IMR-90 (cell line): Measurements from ENCODE around the gene AMPD1. TPM values are rescaled to one million over a fixed set of nuclear protein-coding genes. Genes with fewer than 3 reads are reported as not detected.

Source experiments
- ATAC-seq: fragments of 200-7000 bp; cut with Tn5 transposase; 2 replicates; pipeline ENCODE4 v1.9.1; 2020; ENCODE audit warnings: low read depth, mild to moderate bottlenecking, moderate library complexity
- BruUV-seq: library from RNA; stranded (reverse); fragments of 400-500 nt; replicated peaks from 2 replicates; lab custom pipeline; 2021; lab: Mats Ljungman, UMichigan
- CTCF ChIA-PET: fragments of 300-600 bp; formaldehyde crosslinking; extraction: SDS; loops from one replicate; lab custom pipeline; 2021; ENCODE audit warnings: antibody characterized with exemption; lab: Yijun Ruan, JAX
- POLR2A ChIA-PET: fragments of 300-600 bp; sonication (Branson Sonifier 250); formaldehyde crosslinking; loops from one replicate; lab custom pipeline; 2022; ENCODE audit warnings: antibody characterized with exemption; ENCODE audit not compliant: unreplicated experiment; lab: Charles Lee
- DNase-seq: peaks from one replicate; pipeline ENCODE4 v3.0.0; 2013
- H2AFZ ChIP-seq: replicated peaks from 2 replicates; pipeline ENCODE3; 2013; ENCODE audit warnings: low read length, mild to moderate bottlenecking; ENCODE audit not compliant: poor library complexity
- H2AK5ac ChIP-seq: 2 replicates; pipeline ENCODE4 v1.6.1; 2013; ENCODE audit warnings: low read depth, low read length, inconsistent platforms
- H2AK9ac ChIP-seq: replicated peaks from 2 replicates; pipeline ENCODE3; 2013; ENCODE audit warnings: mild to moderate bottlenecking, low read depth, low read length, moderate library complexity; ENCODE audit not compliant: poor library complexity
- H2BK120ac ChIP-seq: 2 replicates; pipeline ENCODE4 v1.6.1; 2013; ENCODE audit warnings: low read depth, low read length, inconsistent platforms
- H2BK15ac ChIP-seq: 3 replicates; pipeline ENCODE4 v1.6.1; 2013; ENCODE audit warnings: low read depth, low read length, inconsistent platforms
- H2BK20ac ChIP-seq: 2 replicates; pipeline ENCODE4 v1.6.1; 2013; ENCODE audit warnings: low read depth, mild to moderate bottlenecking, inconsistent platforms, low read length, moderate library complexity
- H2BK5ac ChIP-seq: 2 replicates; pipeline ENCODE4 v1.6.1; 2013; ENCODE audit warnings: mild to moderate bottlenecking, low read depth, low read length, inconsistent platforms; ENCODE audit not compliant: poor library complexity, severe bottlenecking
- H3K14ac ChIP-seq: replicated peaks from 2 replicates; pipeline ENCODE4 v1.6.1; 2013; ENCODE audit warnings: low read depth, low read length, inconsistent platforms
- H3K18ac ChIP-seq: 2 replicates; pipeline ENCODE4 v1.6.1; 2013; ENCODE audit warnings: low read depth, low read length, control low read depth
- H3K23ac ChIP-seq: 2 replicates; pipeline ENCODE4 v1.6.1; 2013; ENCODE audit warnings: low read depth, low read length, inconsistent platforms
- H3K27ac ChIP-seq: 2 replicates; pipeline ENCODE4 v1.5.1; 2013; ENCODE audit warnings: mild to moderate bottlenecking, control low read depth, low read length; ENCODE audit not compliant: insufficient read depth
- H3K27me3 ChIP-seq: 2 replicates; pipeline ENCODE4 v1.6.1; 2013; ENCODE audit warnings: low read length; ENCODE audit not compliant: control insufficient read depth, insufficient read depth
- H3K36me3 ChIP-seq: 2 replicates; pipeline ENCODE4 v1.6.1; 2013; ENCODE audit warnings: low read length, mixed read lengths; ENCODE audit not compliant: control insufficient read depth, insufficient read depth
- H3K4ac ChIP-seq: 2 replicates; pipeline ENCODE4 v1.6.1; 2013; ENCODE audit warnings: low read depth, low read length, inconsistent platforms
- H3K4me1 ChIP-seq: 2 replicates; pipeline ENCODE4 v1.6.1; 2013; ENCODE audit warnings: low read length, mixed read lengths; ENCODE audit not compliant: control insufficient read depth, insufficient read depth
- H3K4me2 ChIP-seq: 2 replicates; pipeline ENCODE4 v1.6.1; 2013; ENCODE audit warnings: low read depth, mild to moderate bottlenecking, control low read depth, low read length, moderate library complexity
- H3K4me3 ChIP-seq: 2 replicates; pipeline ENCODE4 v1.5.1; 2013; ENCODE audit warnings: low read depth, mild to moderate bottlenecking, control low read depth, low read length, moderate library complexity; ENCODE audit not compliant: insufficient read depth
- H3K56ac ChIP-seq: 2 replicates; pipeline ENCODE4 v1.6.1; 2013; ENCODE audit warnings: low read length, inconsistent platforms; ENCODE audit not compliant: insufficient read depth; ENCODE audit errors: extremely low read depth
- H3K79me1 ChIP-seq, 2 experiments: 2 replicates each; pipeline ENCODE4 v1.6.1; 2013; ENCODE audit warnings: low read length in 2 of 2, inconsistent platforms in 1 of 2, low read depth in 1 of 2
- H3K9ac ChIP-seq: 2 replicates; pipeline ENCODE4 v1.6.1; 2013; ENCODE audit warnings: low read depth, low read length, control low read depth
- H3K9me1 ChIP-seq: 2 replicates; pipeline ENCODE4 v1.6.1; 2013; ENCODE audit warnings: low read length, inconsistent platforms; ENCODE audit not compliant: insufficient read depth
- H3K9me3 ChIP-seq: 2 replicates; pipeline ENCODE4 v1.6.1; 2013; ENCODE audit warnings: low read length; ENCODE audit not compliant: control insufficient read depth, insufficient read depth
- H4K20me1 ChIP-seq: 2 replicates; pipeline ENCODE4 v1.6.1; 2013; ENCODE audit warnings: low read length, inconsistent platforms; ENCODE audit not compliant: insufficient read depth
- H4K5ac ChIP-seq: 2 replicates; pipeline ENCODE4 v1.6.1; 2013; ENCODE audit warnings: mild to moderate bottlenecking, low read depth, low read length, control low read depth
- H4K8ac ChIP-seq, 2 experiments: 2 replicates each; pipeline ENCODE4 v1.6.1; 2013; ENCODE audit warnings: low read depth in 2 of 2, low read length in 2 of 2, control low read depth in 1 of 2, inconsistent platforms in 1 of 2
- H4K91ac ChIP-seq: 2 replicates; pipeline ENCODE4 v1.6.1; 2013; ENCODE audit warnings: low read depth, low read length, inconsistent platforms; ENCODE audit not compliant: insufficient read depth
- BHLHE40 ChIP-seq: fragments of 150-350 bp; IDR thresholded peaks from 2 replicates; pipeline ENCODE4 v1.6.1; 2016; ENCODE audit warnings: mild to moderate bottlenecking, low read depth, low read length
- CHD1 ChIP-seq: IDR thresholded peaks from 2 replicates; pipeline ENCODE4 v1.6.1; 2012; ENCODE audit warnings: low read depth, low read length, improper control_type of control experiment
- CTCF ChIP-seq: conservative IDR thresholded peaks from 2 replicates; pipeline ENCODE4 v1.5.1; 2012; ENCODE audit warnings: mild to moderate bottlenecking, low read depth, low read length, improper control_type of control experiment
- FOS ChIP-seq: fragments of 150-350 bp; IDR thresholded peaks from 2 replicates; pipeline ENCODE4 v1.6.1; 2016; ENCODE audit warnings: low read depth, low read length
- MAFK ChIP-seq: IDR thresholded peaks from 2 replicates; pipeline ENCODE4 v1.6.1; 2012; ENCODE audit warnings: low read depth, low read length, improper control_type of control experiment
- MXI1 ChIP-seq: IDR thresholded peaks from 2 replicates; pipeline ENCODE4 v1.6.1; 2012; ENCODE audit warnings: low read depth, mild to moderate bottlenecking, low read length, moderate library complexity, borderline replicate concordance
- NFE2L2 ChIP-seq: fragments of 150-350 bp; IDR thresholded peaks from 2 replicates; pipeline ENCODE4 v1.6.1; 2016; ENCODE audit warnings: low read depth, mild to moderate bottlenecking, low read length
- POLR2A ChIP-seq: IDR thresholded peaks from 2 replicates; pipeline ENCODE4 v1.6.1; 2012; ENCODE audit warnings: mild to moderate bottlenecking, low read depth, low read length
- RAD21 ChIP-seq: IDR thresholded peaks from 2 replicates; pipeline ENCODE4 v1.6.1; 2012; ENCODE audit warnings: low read length, improper control_type of control experiment
- RCOR1 ChIP-seq: IDR thresholded peaks from 2 replicates; pipeline ENCODE4 v1.6.1; 2012; ENCODE audit warnings: mild to moderate bottlenecking, low read length, improper control_type of control experiment; ENCODE audit not compliant: insufficient replicate concordance
- RFX5 ChIP-seq: IDR thresholded peaks from 2 replicates; pipeline ENCODE4 v1.8.0; 2012; ENCODE audit warnings: low read depth, mild to moderate bottlenecking, low read length, moderate library complexity
- SMC3 ChIP-seq: fragments of 150-350 bp; IDR thresholded peaks from 2 replicates; pipeline ENCODE4 v1.6.1; 2016; ENCODE audit warnings: low read depth, mild to moderate bottlenecking, antibody characterized with exemption, low read length, moderate library complexity
- WGBS, 2 experiments: methylation state at CpG; one replicate each; pipeline versions ENCODE4 v1.1.5 to v1.1.7; 2013; ENCODE audit warnings: missing lambda C conversion rate in 2 of 2; ENCODE audit not compliant: insufficient read length in 1 of 2; ENCODE audit errors: extremely low coverage in 2 of 2; 5-methylcytosine and 5-hydroxymethylcytosine counted together
- dilution Hi-C: fragments of 300-500 bp; cut with HindIII; formaldehyde crosslinking; loops from one replicate; pipeline ENCODE4 v1.14.3; 2018; ENCODE audit warnings: low sequenced_read_pairs; ENCODE audit not compliant: unreplicated experiment
- in situ Hi-C: fragments of 300-500 bp; cut with MboI; formaldehyde crosslinking; loops from 3 replicates; pipeline ENCODE4 v1.14.3; 2019; ENCODE audit warnings: low sequenced_read_pairs, inconsistent platforms, mixed read lengths
- intact Hi-C: fragments of 100-400 bp; cut with micrococcal nuclease; formaldehyde crosslinking; loops from 2 replicates; pipeline ENCODE4 v1.10.0; 2022
- polyA plus RNA-seq, 3 experiments: library from polyadenylated mRNA; depleted of rRNA; stranded (reverse); fragments of >200 nt; gene quantifications; 2 replicates each; pipeline ENCODE4 v1.2.3, GENCODE V29; 2012; ENCODE audit warnings: low replicate concordance in 1 of 3
- total RNA-seq: library from RNA; depleted of rRNA; stranded (reverse); fragments of >200 nt; gene quantifications from 2 replicates; pipeline ENCODE4 v1.2.3, GENCODE V29; 2012
- TF ChIP-seq, protein P1 (sequence below): fragments of 150-350 bp; IDR thresholded peaks from 2 replicates; pipeline ENCODE4 v1.6.1; 2016; ENCODE audit warnings: low read depth, mild to moderate bottlenecking, low read length, moderate library complexity, borderline replicate concordance

Gene AMPD1
- total and polyA plus RNA-seq, 2 of the 4 experiments (the other 2 are of a cell fraction), result not detected

GRCh38 chr1:114740331-114740730 lies 45.0 kb upstream of the AMPD1 start:
- H3K9ac ChIP-seq, result no peak overlapping the region
- no peak overlapping the region for H2AFZ ChIP-seq
- no peak overlapping the region for H3K4me2 ChIP-seq
- ATAC-seq (no peak), DNase-seq (no peak)
- H3K56ac ChIP-seq, result no peak overlapping the region
- peaks cover 33% of the 10 kb centered on the region for H3K36me3 ChIP-seq
- H2BK5ac ChIP-seq, result no peak overlapping the region
- CTCF ChIA-PET, result no interaction called here
- intact Hi-C loops, result no loop called here
- POLR2A ChIA-PET, result no interaction called here
- no peaks in the 10 kb centered on the region for H3K27me3 ChIP-seq
- no peak overlapping the region for H3K14ac ChIP-seq
- H2BK120ac ChIP-seq, result no peak overlapping the region
- H2AK9ac ChIP-seq, result no peak overlapping the region
- H3K79me1 ChIP-seq, result peaks cover 18 to 35% of the 10 kb centered on the region in 2 experiments
- no peaks in the 10 kb centered on the region for H3K4me1 ChIP-seq
- no peak overlapping the region for H2BK20ac ChIP-seq
- in situ Hi-C loops, result loop anchor here (25.0 kb wide), 1 partner anchor 572 kb away; no protein-coding TSS in a partner anchor
- dilution Hi-C loops, result no loop called here
- no peak overlapping the region for H3K4me3 ChIP-seq
- H4K8ac ChIP-seq, result no peak overlapping the region
- H3K18ac ChIP-seq, result no peak overlapping the region
- H3K9me3 ChIP-seq, result no peaks in the 10 kb centered on the region
- no peak overlapping the region for H2AK5ac ChIP-seq
- peaks cover 42% of the 10 kb centered on the region for H4K20me1 ChIP-seq
- no peak overlapping the region for H4K91ac ChIP-seq
- WGBS, 2 experiments, result no CpG with 5 or more reads among the region's 1 CpG
- H3K23ac ChIP-seq, result no peak overlapping the region
- H2BK15ac ChIP-seq, result no peak overlapping the region
- H4K5ac ChIP-seq, result no peak overlapping the region
- H3K9me1 ChIP-seq, result no peaks in the 10 kb centered on the region
- H3K27ac ChIP-seq, result no peak overlapping the region
- no TSS peak for BruUV-seq
- TF ChIP-seq RAD21 (no peak), BHLHE40 (no peak), POLR2A (no peak), MXI1 (no peak), CTCF (no peak), FOS (no peak), CHD1 (no peak), RCOR1 (no peak), NFE2L2 (no peak), MAFK (no peak), SMC3 (no peak), RFX5 (no peak)
- TF ChIP-seq, protein P1, sequence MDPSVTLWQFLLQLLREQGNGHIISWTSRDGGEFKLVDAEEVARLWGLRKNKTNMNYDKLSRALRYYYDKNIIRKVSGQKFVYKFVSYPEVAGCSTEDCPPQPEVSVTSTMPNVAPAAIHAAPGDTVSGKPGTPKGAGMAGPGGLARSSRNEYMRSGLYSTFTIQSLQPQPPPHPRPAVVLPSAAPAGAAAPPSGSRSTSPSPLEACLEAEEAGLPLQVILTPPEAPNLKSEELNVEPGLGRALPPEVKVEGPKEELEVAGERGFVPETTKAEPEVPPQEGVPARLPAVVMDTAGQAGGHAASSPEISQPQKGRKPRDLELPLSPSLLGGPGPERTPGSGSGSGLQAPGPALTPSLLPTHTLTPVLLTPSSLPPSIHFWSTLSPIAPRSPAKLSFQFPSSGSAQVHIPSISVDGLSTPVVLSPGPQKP, result no peak
- H3K4ac ChIP-seq, result no peak overlapping the region
